Measurements from ENCODE around the gene NUP42. TPM values are rescaled to one million over a fixed set of nuclear protein-coding genes. Genes with fewer than 3 reads are reported as not detected.
"Not testable (repeated sequence)": the region's sequence is repeated elsewhere in the genome, so short reads cannot be mapped to it uniquely, and the experiment has no call there.

NUP42 gene
- total RNA-seq, 1 experiment from 2014 or later: 40.8 TPM

DNA sequence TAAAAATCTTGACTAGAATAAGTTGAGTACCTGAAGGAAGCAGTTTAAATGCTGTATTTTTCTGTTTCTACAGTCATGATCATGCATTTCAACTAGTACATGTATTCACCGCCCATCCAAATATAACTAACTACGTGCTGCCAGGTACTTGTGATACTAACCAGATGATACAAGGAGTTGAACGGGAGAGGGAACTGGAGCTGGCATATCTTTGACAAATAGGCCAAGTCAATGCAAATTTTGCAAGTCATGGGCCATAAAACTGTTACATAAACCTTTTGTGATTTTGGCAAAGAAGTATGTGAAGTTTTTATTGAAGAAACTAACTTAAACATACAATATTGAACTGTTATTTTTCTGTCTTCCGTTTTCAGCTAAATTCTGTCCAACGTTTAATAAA, 14.5 kb downstream of the NUP42 start (continued):
- TF ChIP-seq, protein P1, sequence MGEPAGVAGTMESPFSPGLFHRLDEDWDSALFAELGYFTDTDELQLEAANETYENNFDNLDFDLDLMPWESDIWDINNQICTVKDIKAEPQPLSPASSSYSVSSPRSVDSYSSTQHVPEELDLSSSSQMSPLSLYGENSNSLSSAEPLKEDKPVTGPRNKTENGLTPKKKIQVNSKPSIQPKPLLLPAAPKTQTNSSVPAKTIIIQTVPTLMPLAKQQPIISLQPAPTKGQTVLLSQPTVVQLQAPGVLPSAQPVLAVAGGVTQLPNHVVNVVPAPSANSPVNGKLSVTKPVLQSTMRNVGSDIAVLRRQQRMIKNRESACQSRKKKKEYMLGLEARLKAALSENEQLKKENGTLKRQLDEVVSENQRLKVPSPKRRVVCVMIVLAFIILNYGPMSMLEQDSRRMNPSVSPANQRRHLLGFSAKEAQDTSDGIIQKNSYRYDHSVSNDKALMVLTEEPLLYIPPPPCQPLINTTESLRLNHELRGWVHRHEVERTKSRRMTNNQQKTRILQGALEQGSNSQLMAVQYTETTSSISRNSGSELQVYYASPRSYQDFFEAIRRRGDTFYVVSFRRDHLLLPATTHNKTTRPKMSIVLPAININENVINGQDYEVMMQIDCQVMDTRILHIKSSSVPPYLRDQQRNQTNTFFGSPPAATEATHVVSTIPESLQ (CRISPR knock-in tag; IDR thresholded peaks at IDR 0.05): no peak
- no peak for TF ChIP-seq OVOL2 (CRISPR knock-in tag; IDR thresholded peaks at IDR 0.05; ENCODE audit: borderline replicate concordance)
- TF ChIP-seq ZNF232 (CRISPR knock-in tag; IDR thresholded peaks at IDR 0.05): no peak
- TF ChIP-seq ZNF671 (CRISPR knock-in tag; IDR thresholded peaks at IDR 0.05): no peak
- TF ChIP-seq, protein P2, sequence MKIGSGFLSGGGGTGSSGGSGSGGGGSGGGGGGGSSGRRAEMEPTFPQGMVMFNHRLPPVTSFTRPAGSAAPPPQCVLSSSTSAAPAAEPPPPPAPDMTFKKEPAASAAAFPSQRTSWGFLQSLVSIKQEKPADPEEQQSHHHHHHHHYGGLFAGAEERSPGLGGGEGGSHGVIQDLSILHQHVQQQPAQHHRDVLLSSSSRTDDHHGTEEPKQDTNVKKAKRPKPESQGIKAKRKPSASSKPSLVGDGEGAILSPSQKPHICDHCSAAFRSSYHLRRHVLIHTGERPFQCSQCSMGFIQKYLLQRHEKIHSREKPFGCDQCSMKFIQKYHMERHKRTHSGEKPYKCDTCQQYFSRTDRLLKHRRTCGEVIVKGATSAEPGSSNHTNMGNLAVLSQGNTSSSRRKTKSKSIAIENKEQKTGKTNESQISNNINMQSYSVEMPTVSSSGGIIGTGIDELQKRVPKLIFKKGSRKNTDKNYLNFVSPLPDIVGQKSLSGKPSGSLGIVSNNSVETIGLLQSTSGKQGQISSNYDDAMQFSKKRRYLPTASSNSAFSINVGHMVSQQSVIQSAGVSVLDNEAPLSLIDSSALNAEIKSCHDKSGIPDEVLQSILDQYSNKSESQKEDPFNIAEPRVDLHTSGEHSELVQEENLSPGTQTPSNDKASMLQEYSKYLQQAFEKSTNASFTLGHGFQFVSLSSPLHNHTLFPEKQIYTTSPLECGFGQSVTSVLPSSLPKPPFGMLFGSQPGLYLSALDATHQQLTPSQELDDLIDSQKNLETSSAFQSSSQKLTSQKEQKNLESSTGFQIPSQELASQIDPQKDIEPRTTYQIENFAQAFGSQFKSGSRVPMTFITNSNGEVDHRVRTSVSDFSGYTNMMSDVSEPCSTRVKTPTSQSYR (CRISPR knock-in tag; IDR thresholded peaks at IDR 0.05): no peak

DNA sequence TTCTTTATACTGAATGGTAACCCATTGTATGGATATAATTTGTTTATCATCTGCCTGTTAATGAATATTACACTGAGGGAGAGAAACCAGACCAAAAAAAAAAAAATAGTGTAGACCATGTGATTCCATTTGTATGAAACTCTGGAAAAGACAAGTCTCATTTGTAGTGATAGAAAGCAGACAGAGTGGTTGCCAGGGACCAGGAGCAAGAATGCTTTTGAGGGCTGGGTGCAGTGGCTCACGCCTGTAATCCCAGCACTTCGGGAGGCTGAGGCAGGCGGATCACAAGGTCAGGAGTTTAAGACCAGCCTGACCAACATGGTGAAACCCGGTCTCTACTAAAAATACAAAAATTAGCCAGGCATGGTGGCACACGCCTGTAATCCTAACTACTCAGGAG, 15.9 kb downstream of the NUP42 start:
- H3K36me3 Mint-ChIP-seq: peaks cover 52% of the 10 kb centered on the region
- H3K27me3 Mint-ChIP-seq (ENCODE audit: low read depth); H3K27ac Mint-ChIP-seq; ATAC-seq; H3K4me3 Mint-ChIP-seq; DNase-seq (ENCODE audit: low spot score); CTCF ChIA-PET; H3K4me1 Mint-ChIP-seq; H3K9me3 Mint-ChIP-seq: not testable (repeated sequence)
- POLR2A ChIA-PET: interaction anchor here (0.7 kb wide), 1 partner anchor 23 kb away, joined by 5 read pairs; no protein-coding TSS in a partner anchor

DNA sequence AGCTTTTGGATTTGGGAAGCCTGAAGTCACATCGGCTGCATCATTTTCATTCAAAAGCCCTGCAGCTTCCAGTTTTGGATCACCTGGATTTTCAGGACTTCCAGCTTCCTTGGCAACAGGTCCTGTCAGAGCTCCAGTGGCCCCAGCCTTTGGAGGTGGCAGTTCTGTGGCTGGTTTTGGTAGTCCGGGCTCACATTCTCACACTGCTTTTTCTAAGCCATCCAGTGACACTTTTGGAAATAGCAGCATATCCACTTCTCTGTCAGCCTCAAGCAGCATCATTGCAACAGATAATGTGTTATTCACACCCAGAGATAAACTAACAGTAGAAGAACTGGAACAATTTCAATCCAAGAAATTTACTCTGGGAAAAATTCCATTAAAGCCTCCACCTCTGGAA, 18.5 kb downstream of the NUP42 start:
- DNase-seq (ENCODE audit: low spot score) (no peak), ATAC-seq (no peak)
- Mint-ChIP-seq H3K36me3 (peaks cover 47% of the 10 kb centered on the region), H3K27me3 (ENCODE audit: low read depth) (no peaks in the 10 kb centered on the region), H3K4me1 (peaks cover under 1% of the 10 kb centered on the region; the same call in 1 of the 2 replicates), H3K4me3 (no peak overlapping the region), H3K9me3 (no peaks in the 10 kb centered on the region), H3K27ac (no peak overlapping the region)
- TF ChIP-seq ZBTB21 (CRISPR knock-in tag; IDR thresholded peaks at IDR 0.05; ENCODE audit: borderline replicate concordance) (no peak), NFYB (CRISPR knock-in tag; conservative IDR thresholded peaks at IDR 0.05; ENCODE audit: low read depth) (no peak), HMGA2 (CRISPR knock-in tag; IDR thresholded peaks at IDR 0.05) (no peak), ESRRA (CRISPR knock-in tag; IDR thresholded peaks at IDR 0.05; ENCODE audit: borderline replicate concordance) (no peak), MXD4 (CRISPR knock-in tag; IDR thresholded peaks at IDR 0.05; ENCODE audit: borderline replicate concordance) (no peak)
- TF ChIP-seq, protein P3, sequence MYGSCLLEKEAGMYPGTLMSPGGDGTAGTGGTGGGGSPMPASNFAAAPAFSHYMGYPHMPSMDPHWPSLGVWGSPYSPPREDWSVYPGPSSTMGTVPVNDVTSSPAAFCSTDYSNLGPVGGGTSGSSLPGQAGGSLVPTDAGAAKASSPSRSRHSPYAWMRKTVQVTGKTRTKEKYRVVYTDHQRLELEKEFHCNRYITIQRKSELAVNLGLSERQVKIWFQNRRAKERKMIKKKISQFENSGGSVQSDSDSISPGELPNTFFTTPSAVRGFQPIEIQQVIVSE (CRISPR knock-in tag; IDR thresholded peaks at IDR 0.05; ENCODE audit: borderline replicate concordance): no peak
- TF ChIP-seq, protein P1 (CRISPR knock-in tag; IDR thresholded peaks at IDR 0.05): no peak
- TF ChIP-seq, protein P4, sequence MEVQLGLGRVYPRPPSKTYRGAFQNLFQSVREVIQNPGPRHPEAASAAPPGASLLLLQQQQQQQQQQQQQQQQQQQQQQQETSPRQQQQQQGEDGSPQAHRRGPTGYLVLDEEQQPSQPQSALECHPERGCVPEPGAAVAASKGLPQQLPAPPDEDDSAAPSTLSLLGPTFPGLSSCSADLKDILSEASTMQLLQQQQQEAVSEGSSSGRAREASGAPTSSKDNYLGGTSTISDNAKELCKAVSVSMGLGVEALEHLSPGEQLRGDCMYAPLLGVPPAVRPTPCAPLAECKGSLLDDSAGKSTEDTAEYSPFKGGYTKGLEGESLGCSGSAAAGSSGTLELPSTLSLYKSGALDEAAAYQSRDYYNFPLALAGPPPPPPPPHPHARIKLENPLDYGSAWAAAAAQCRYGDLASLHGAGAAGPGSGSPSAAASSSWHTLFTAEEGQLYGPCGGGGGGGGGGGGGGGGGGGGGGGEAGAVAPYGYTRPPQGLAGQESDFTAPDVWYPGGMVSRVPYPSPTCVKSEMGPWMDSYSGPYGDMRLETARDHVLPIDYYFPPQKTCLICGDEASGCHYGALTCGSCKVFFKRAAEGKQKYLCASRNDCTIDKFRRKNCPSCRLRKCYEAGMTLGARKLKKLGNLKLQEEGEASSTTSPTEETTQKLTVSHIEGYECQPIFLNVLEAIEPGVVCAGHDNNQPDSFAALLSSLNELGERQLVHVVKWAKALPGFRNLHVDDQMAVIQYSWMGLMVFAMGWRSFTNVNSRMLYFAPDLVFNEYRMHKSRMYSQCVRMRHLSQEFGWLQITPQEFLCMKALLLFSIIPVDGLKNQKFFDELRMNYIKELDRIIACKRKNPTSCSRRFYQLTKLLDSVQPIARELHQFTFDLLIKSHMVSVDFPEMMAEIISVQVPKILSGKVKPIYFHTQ (CRISPR knock-in tag; IDR thresholded peaks at IDR 0.05): no peak
- TF ChIP-seq, protein P5, sequence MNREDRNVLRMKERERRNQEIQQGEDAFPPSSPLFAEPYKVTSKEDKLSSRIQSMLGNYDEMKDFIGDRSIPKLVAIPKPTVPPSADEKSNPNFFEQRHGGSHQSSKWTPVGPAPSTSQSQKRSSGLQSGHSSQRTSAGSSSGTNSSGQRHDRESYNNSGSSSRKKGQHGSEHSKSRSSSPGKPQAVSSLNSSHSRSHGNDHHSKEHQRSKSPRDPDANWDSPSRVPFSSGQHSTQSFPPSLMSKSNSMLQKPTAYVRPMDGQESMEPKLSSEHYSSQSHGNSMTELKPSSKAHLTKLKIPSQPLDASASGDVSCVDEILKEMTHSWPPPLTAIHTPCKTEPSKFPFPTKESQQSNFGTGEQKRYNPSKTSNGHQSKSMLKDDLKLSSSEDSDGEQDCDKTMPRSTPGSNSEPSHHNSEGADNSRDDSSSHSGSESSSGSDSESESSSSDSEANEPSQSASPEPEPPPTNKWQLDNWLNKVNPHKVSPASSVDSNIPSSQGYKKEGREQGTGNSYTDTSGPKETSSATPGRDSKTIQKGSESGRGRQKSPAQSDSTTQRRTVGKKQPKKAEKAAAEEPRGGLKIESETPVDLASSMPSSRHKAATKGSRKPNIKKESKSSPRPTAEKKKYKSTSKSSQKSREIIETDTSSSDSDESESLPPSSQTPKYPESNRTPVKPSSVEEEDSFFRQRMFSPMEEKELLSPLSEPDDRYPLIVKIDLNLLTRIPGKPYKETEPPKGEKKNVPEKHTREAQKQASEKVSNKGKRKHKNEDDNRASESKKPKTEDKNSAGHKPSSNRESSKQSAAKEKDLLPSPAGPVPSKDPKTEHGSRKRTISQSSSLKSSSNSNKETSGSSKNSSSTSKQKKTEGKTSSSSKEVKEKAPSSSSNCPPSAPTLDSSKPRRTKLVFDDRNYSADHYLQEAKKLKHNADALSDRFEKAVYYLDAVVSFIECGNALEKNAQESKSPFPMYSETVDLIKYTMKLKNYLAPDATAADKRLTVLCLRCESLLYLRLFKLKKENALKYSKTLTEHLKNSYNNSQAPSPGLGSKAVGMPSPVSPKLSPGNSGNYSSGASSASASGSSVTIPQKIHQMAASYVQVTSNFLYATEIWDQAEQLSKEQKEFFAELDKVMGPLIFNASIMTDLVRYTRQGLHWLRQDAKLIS (CRISPR knock-in tag; IDR thresholded peaks at IDR 0.05; ENCODE audit: borderline replicate concordance): no peak
- TF ChIP-seq, protein P6, sequence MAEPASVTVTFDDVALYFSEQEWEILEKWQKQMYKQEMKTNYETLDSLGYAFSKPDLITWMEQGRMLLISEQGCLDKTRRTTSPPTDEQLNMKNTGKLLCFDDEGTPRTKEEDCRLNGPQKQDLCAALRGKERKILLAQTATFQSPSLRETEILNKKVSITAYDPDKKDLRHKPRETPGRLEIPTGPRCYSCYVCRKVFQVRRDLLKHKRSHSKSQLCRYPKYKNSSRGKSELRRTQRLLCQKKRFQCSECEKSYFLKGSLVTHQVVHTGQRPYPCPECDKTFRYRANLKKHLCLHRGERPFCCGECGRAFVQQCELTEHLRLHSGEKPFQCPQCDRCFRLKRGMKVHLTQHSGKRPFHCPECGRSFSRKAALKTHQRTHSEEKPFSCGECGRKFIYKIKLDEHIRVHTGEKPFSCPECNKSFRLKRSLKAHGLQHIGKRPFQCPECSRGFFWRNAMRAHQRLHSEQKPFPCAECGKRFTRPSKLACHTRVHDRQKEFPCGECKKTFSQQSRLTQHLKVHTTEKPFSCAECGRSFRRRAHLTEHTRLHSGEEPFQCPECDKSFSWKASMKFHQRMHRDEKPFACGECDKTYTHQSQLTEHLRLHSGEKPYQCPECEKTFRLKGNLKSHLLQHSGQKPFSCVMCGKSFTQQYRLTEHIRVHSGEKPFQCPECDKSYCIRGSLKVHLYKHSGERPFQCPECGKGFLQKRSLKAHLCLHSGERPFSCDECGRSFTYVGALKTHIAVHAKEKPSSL (CRISPR knock-in tag; conservative IDR thresholded peaks at IDR 0.05): no peak
- POLR2A ChIA-PET: no interaction called here
- CTCF ChIA-PET: interaction anchor here (0.6 to 1.0 kb wide), 2 partner anchors 43 to 528 kb away, joined by 3 to 4 read pairs; no protein-coding TSS in a partner anchor
